Activated naive CD4-positive, alpha-beta T cell treated with anti-CD3 and anti-CD28 coated beads for 36 hours (primary cell): ENCODE measurements around the gene RNF5. TPM values are rescaled to one million over a fixed set of nuclear protein-coding genes. Genes with fewer than 3 reads are reported as not detected.

Source experiments
- CTCF ChIA-PET: fragments of 350-600 bp; sonication (Branson Sonifier 250); formaldehyde crosslinking; loops from one replicate; lab custom pipeline; 2021; ENCODE audit warnings: antibody characterized with exemption; lab: Charles Lee
- DNase-seq: peaks from one replicate; pipeline ENCODE4 v3.0.0-alpha.2; 2020
- H3K27ac Mint-ChIP-seq: one replicate; pipeline ENCODE4 v1.8.0; 2021; ENCODE audit warnings: mild to moderate bottlenecking, mixed read lengths
- H3K27me3 Mint-ChIP-seq: one replicate; pipeline ENCODE4 v1.8.0; 2021; ENCODE audit warnings: low read depth, mixed read lengths
- H3K36me3 Mint-ChIP-seq: one replicate; pipeline ENCODE4 v1.8.0; 2021; ENCODE audit warnings: low read depth, mixed read lengths
- H3K4me1 Mint-ChIP-seq: one replicate; pipeline ENCODE4 v1.8.0; 2021; ENCODE audit warnings: low read depth, mixed read lengths
- H3K4me3 Mint-ChIP-seq: one replicate; pipeline ENCODE4 v1.8.0; 2021; ENCODE audit warnings: mild to moderate bottlenecking, moderate library complexity, mixed read lengths
- H3K9me3 Mint-ChIP-seq: one replicate; pipeline ENCODE4 v1.8.0; 2021; ENCODE audit warnings: mixed read lengths
- intact Hi-C: fragments of 100-400 bp; cut with micrococcal nuclease; formaldehyde crosslinking; loops from one replicate; pipeline ENCODE4 v1.15.1; 2023
- microRNA-seq: library from miRNA; unstranded; fragments of <30 nt; microRNA quantifications from one replicate; pipeline ENCODE4 v1.2.0, GENCODE V29; 2022; ENCODE audit warnings: borderline microRNAs expressed, borderline replicate concordance
- total RNA-seq, 2 experiments: library from RNA; stranded (reverse); gene quantifications; one replicate each; pipeline ENCODE4 v1.2.3, GENCODE V29; 2021

The RNF5 gene
- total RNA-seq, 2 experiments from 2014 or later, result 39.5 to 39.9 TPM

DNA sequence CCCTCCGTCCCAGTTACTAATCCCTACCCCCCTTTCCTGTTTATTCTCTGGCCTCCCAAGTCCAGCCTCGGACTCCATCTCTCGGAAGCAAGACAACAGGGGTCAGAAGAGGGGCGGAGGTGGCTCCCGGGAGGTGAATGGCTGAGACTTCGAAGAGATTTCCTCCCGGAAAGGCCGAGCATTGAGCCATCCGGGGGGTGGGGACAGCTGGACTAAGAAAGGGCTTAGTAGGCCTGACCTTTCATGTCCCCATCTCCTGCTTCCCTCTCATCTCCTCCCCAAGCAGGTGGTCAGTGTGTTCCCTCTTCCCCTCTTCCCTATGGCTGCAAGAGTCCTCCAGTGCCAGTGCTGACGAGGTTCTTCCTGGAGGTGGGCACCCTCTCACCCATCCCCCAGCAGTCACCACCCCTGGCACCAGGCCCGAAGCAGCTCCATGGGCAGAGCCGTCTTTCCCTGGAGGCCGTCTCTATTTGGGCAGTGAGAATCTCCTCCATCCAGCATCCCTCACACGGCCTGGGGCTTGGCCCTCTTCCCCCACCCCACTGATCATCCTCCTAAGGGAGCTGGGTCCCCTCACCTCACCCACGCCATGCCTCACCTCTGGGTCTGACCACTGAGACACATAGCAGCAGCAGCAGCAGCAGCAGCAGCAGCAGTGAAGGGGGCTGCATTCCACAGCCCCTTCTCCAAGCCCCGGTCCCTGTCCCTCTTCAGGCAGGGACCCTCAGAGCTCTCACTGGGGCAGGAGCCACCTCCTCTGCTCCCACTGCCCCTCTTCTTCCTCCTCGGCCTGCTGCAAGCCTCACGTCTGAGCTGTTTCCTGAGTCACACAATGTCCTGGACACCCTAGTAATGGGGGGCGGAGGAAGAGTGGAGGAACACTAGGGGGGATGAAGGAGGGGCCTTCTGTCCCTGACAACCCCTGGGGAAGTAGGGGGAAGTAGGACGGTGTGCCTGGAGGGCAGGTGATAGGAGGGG is 45.3 kb downstream of the RNF5 start, which contains the start of gene NOTCH4:
TSS of gene NOTCH4 (minus strand) at position 810 of the 978 bp plus-strand sequence. CDS start at position 671, 139 bp downstream.
- DNase-seq, result no peak
- no peak within 1 kb of the TSS for H3K27ac Mint-ChIP-seq
- intact Hi-C loops, result no loop called here
- H3K27me3 Mint-ChIP-seq, result no peaks in the 10 kb centered on the region
- peaks cover 16% of the 10 kb centered on the region for H3K4me1 Mint-ChIP-seq
- no peak within 1 kb of the TSS for H3K4me3 Mint-ChIP-seq
- no peaks in the 10 kb centered on the region for H3K36me3 Mint-ChIP-seq
- CTCF ChIA-PET, result no interaction called here
- H3K9me3 Mint-ChIP-seq, result no peaks in the 10 kb centered on the region

DNA sequence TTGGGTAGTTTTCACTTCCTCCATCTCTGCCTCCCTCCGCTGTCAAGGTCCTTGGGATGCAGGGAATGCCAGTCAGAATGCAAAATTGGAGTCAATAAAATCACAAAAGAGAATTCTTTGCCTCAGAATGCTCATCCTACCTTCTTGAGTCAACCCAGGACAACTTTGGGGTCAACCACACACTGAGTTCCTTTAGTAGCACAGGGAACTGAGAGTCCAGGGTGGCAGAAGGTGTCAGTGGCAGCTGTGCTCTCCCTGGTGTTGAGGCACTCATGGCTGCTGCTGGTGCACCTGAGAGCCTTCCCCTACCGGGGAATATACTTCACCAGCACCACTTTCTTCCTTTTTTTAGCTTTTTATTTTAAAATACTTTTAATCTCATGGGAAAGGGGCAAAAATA is 46.5 kb downstream of the RNF5 start:
- Mint-ChIP-seq H3K9me3 (no peaks in the 10 kb centered on the region), H3K27ac (no peak overlapping the region), H3K36me3 (no peaks in the 10 kb centered on the region), H3K27me3 (no peaks in the 10 kb centered on the region), H3K4me1 (peaks cover 16% of the 10 kb centered on the region), H3K4me3 (no peak overlapping the region)
- intact Hi-C loops, result no loop called here
- CTCF ChIA-PET, result no interaction called here
- DNase-seq, result no peak

DNA sequence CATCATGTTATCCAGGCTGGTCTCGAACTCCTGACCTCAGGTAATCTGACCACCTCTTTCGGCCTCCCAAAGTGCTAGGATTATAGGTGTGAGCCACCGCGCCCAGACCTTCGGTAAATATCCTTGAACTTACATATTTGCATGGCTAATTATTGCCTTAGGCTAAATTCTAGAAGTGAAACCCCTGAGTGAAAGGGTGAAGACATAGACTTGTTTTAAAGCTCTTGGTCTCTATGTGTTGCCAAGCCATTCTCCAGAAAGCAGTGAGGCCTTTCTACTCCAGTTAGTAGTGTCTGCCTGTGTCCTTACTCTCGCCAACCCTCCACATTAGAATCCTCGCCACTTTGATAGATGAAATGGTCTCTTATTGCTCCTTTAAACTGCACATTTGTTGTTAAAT is 48.2 kb downstream of the RNF5 start:
- Mint-ChIP-seq H3K4me3 (no peak overlapping the region), H3K36me3 (no peaks in the 10 kb centered on the region), H3K9me3 (no peaks in the 10 kb centered on the region), H3K27me3 (no peaks in the 10 kb centered on the region), H3K27ac (no peak overlapping the region), H3K4me1 (peaks cover 16% of the 10 kb centered on the region)
- CTCF ChIA-PET, result interaction anchor here (0.7 kb wide), 1 partner anchor 34 kb away, joined by 3 read pairs; the partner anchor contains the start of gene GPSM3
- DNase-seq, result no peak
- intact Hi-C loops, result no loop called here

Small RNAs within 50 kb of the gene (microRNA-seq; reads per million reads assigned to microRNA genes)
- 3.8 reads per million for gene MIR6721
- not detected for gene MIR6833

Other genes starting within 250 kb of the RNF5 start
- gene CFB, start 232.3 kb upstream of the RNF5 start, total RNA-seq, result 1 to 10 TPM in 1 of 2 experiments, under 1 TPM in 1; 0.74 to 1.7 TPM
- 10 to 100 TPM; 83.2 to 87.4 TPM for gene NELFE, start 219.4 kb upstream of the RNF5 start, total RNA-seq
- gene SKIC2, start 219.2 kb upstream of the RNF5 start, total RNA-seq, result 100 to 1,000 TPM in 1 of 2 experiments, 10 to 100 TPM in 1; 93.6 to 101 TPM
- 10 to 100 TPM; 12.5 to 13.0 TPM for gene DXO, start 206.3 kb upstream of the RNF5 start, total RNA-seq
- 1 to 10 TPM; 3.2 to 3.5 TPM for gene C4A, start 196.3 kb upstream of the RNF5 start, total RNA-seq
- 1 to 10 TPM; 2.7 to 3.3 TPM for gene C4B, start 163.6 kb upstream of the RNF5 start, total RNA-seq
- gene CYP21A2, start 140.0 kb upstream of the RNF5 start, total RNA-seq, result under 1 TPM in 1 of 2 experiments, not detected in 1; 0.19 TPM
- gene TNXB, start 69.1 kb upstream of the RNF5 start, total RNA-seq, result 1 to 10 TPM; 2.9 to 4.8 TPM
- 10 to 100 TPM; 68.2 to 69.4 TPM for gene ATF6B, start 50.2 kb upstream of the RNF5 start, total RNA-seq
- gene FKBPL, start 48.1 kb upstream of the RNF5 start, total RNA-seq, result 1 to 10 TPM; 6.0 to 6.2 TPM
- gene PRRT1, start 26.5 kb upstream of the RNF5 start, total RNA-seq, result 1 to 10 TPM; 1.1 TPM
- gene PPT2, start 24.3 kb upstream of the RNF5 start, total RNA-seq, result 10 to 100 TPM; 13.2 to 14.8 TPM
- 1 to 10 TPM; 6.1 to 9.5 TPM for gene EGFL8, start 13.8 kb upstream of the RNF5 start, total RNA-seq
- gene AGPAT1, start 2.3 kb upstream of the RNF5 start, total RNA-seq, result 10 to 100 TPM; 25.8 to 26.5 TPM
- gene AGER, start 5.8 kb downstream of the RNF5 start, total RNA-seq, result 10 to 100 TPM; 15.6 to 17.0 TPM
- gene PBX2, start 11.8 kb downstream of the RNF5 start, total RNA-seq, result 10 to 100 TPM; 46.5 to 47.7 TPM
- gene GPSM3, start 14.2 kb downstream of the RNF5 start, total RNA-seq, result 10 to 100 TPM; 71.8 to 72.1 TPM
- gene NOTCH4, start 45.7 kb downstream of the RNF5 start, total RNA-seq, result under 1 TPM in 1 of 2 experiments, not detected in 1; 0.50 TPM
- not detected for gene TSBP1, start 193.5 kb downstream of the RNF5 start, total RNA-seq
- not detected for gene BTNL2, start 228.8 kb downstream of the RNF5 start, total RNA-seq